ENCODE measurements around the gene ABR. TPM values are rescaled to one million over a fixed set of nuclear protein-coding genes. Genes with fewer than 3 reads are reported as not detected.
"Not testable (repeated sequence)": the region's sequence is repeated elsewhere in the genome, so short reads cannot be mapped to it uniquely, and the experiment has no call there.

ABR gene
- total RNA-seq, 2 donors from 2014 or later = 159 to 200 TPM

- no peak overlapping the region for H3K4me3 ChIP-seq
- H3K9me3 ChIP-seq = no peaks in the 10 kb centered on the region
- peaks cover 12% of the 10 kb centered on the region for H3K36me3 ChIP-seq
- ATAC-seq (ENCODE audit: insufficient number of reproducible peaks, low FRiP score, low read depth) (no peak), DNase-seq (ENCODE audit: low spot score) (no peak)
- no peak for TF ChIP-seq CTCF (IDR thresholded peaks at IDR 0.05)
- H3K4me1 ChIP-seq (ENCODE audit: control insufficient read depth in 1 of 2, low read depth in 2 of 2) = peaks cover 35 to 71% of the 10 kb centered on the region in 2 donors
- H3K27ac ChIP-seq = peak overlapping the region; percentile 95
- H3K27me3 ChIP-seq (replicated peaks; ENCODE audit: insufficient read depth) = no peaks in the 10 kb centered on the region
Observed at GRCh38 chr17:1045456-1045855, 134.3 kb downstream of the ABR start.

- H3K4me1 ChIP-seq (ENCODE audit: control insufficient read depth in 1 of 2, low read depth in 2 of 2) = peaks cover 35 to 77% of the 10 kb centered on the region in 2 donors
- not testable (repeated sequence) for H3K36me3 ChIP-seq; ATAC-seq (ENCODE audit: insufficient number of reproducible peaks, low FRiP score, low read depth); DNase-seq (ENCODE audit: low spot score); H3K27me3 ChIP-seq (replicated peaks; ENCODE audit: insufficient read depth); H3K9me3 ChIP-seq
- H3K27ac ChIP-seq = peak overlapping the region; percentile 82 to 95
- H3K4me3 ChIP-seq = peak overlapping the region; percentile 65
Observed at GRCh38 chr17:1044387-1045009, 135.3 kb downstream of the ABR start.

GRCh38 chr17:1043601-1044251 lies 136.1 kb downstream of the ABR start:
- peaks cover 4% of the 10 kb centered on the region for H3K36me3 ChIP-seq
- H3K4me1 ChIP-seq (ENCODE audit: control insufficient read depth in 1 of 2, low read depth in 2 of 2) = peaks cover 35 to 69% of the 10 kb centered on the region in 2 donors
- no peak for ATAC-seq (ENCODE audit: insufficient number of reproducible peaks, low FRiP score, low read depth)
- no peaks in the 10 kb centered on the region for H3K9me3 ChIP-seq
- peak overlapping the region; percentile 65 for H3K4me3 ChIP-seq
- DNase-seq (ENCODE audit: low spot score) = peak; percentile 38
- H3K27me3 ChIP-seq (replicated peaks; ENCODE audit: insufficient read depth) = no peaks in the 10 kb centered on the region
- H3K27ac ChIP-seq = peak overlapping the region; percentile 82 to 95
- TF ChIP-seq CTCF (IDR thresholded peaks at IDR 0.05) = no peak

DNA sequence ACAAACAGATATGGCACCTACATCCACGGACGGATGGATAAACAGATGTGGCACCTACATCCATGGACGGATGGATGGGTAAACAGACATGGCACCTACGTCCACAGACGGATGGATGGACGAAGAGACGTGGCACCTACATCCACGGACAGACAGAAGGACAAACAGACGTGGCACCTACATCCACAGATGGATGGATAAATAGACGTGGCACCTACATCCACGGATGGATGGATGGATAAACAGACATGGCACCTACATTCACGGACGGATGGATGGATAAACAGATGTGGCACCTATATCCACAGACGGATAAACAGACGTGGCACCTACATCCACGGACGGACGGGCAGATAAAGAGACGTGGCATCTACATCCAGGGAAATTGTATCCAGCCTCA lies 137.3 kb downstream of the ABR start:
- H3K27me3 ChIP-seq (replicated peaks; ENCODE audit: insufficient read depth) = no peaks in the 10 kb centered on the region
- peaks cover 12% of the 10 kb centered on the region for H3K36me3 ChIP-seq
- no peak overlapping the region for H3K4me3 ChIP-seq
- DNase-seq (ENCODE audit: low spot score) (no peak), ATAC-seq (ENCODE audit: insufficient number of reproducible peaks, low FRiP score, low read depth) (no peak)
- H3K27ac ChIP-seq = no peak overlapping the region
- H3K9me3 ChIP-seq = no peaks in the 10 kb centered on the region
- TF ChIP-seq CTCF (IDR thresholded peaks at IDR 0.05) = no peak
- H3K4me1 ChIP-seq (ENCODE audit: control insufficient read depth in 1 of 2, low read depth in 2 of 2) = peaks cover 28 to 58% of the 10 kb centered on the region in 2 donors

GRCh38 chr17:1041746-1042145 lies 138.0 kb downstream of the ABR start:
- Histone ChIP-seq H3K27ac (no peak overlapping the region), H3K27me3 (replicated peaks; ENCODE audit: insufficient read depth) (no peaks in the 10 kb centered on the region), H3K36me3 (peaks cover 12% of the 10 kb centered on the region), H3K9me3 (no peaks in the 10 kb centered on the region), H3K4me3 (no peak overlapping the region), H3K4me1 (ENCODE audit: control insufficient read depth in 1 of 2, low read depth in 2 of 2) (peaks cover 26 to 51% of the 10 kb centered on the region in 2 donors)
- TF ChIP-seq CTCF (IDR thresholded peaks at IDR 0.05) = no peak
- ATAC-seq (ENCODE audit: insufficient number of reproducible peaks, low FRiP score, low read depth) (no peak), DNase-seq (ENCODE audit: low spot score) (no peak)
